ENCODE measurements around the gene FAM135A.

FAM135A gene

DNA sequence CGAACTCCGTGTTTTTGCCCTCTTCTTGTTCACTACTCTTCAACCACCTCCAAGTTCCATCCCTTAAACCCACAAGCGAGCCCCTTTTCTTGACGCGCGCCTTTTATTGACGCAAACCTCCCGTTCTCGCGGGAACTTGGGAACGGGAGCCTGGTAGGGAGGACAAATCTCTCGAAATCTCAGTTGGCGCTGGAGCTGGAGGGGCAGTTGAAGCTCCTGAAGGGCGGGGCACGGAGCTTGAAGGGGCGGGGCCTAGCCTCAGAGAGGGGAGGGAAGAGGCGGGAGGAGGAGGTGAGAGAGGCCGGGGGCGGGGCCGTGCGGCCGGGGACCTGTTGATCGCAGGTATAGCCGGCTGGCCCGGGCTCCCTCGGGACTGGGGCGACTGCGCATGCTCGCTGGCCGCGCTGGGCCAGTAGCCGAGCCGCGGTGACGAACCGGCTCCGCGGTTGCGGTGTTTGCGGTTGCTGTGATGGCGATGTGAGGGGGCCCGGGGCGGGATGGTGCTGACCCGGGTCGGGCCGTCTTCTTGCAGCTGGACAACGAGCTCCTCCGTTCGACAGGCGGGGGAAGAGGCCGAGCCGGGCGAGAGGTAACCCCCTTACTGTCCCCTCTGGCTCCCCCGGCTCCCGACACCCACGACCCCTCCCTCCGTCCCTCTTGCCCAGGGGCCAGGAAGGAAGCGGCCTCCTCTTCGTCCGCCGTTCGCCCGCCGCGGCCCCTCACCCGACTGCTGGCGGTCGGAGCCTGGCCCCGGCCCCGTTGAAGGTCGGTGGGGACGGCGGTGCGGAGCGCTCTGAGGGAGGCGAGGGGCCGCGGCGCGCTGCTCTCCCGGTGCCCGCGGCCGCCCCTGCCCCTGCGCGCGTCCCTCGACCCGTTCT is at the start of gene FAM135A:
FAM135A (plus strand) TSS at position 395 of the 878 bp plus-strand sequence. CDS start 14,835 bp downstream, outside the sequence.
- peak; percentile 99 for DNase-seq

DNA sequence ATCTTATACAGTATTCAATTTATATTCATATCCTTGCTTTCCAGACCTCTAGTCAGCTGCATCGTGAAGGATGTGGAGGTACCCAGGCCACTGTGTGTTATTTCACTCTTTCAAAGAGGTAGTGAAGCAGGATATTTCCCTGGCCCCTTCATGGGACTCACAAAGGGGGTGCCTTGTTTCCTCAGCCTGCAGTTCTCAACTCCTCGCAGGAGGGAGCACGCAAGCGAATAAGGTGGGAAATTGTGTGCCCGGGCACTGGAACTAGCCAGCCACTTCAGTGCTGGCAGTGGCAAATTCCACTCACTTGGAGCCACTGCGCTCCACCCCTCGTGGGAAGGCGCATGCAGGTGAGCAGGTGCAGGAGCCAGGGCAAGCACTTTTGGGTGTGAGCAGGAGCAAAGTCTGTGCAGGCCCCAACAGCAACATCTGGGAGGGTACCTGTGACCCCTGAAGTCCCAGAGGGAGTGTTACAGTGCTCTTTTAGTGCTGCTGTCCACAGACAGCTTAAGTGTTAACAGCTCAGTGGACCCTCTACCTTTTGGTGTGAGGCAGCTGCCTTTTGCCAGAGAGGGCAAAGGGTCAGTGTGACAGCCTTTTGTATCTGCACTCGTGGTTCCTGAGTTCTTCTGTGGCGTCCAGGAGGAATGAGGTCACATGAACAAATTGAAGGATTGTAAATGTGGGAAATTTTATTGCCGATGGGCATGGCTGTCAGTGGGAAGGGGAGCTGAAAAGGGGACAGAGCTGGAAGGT is 49.4 kb upstream of the FAM135A start:
- no peak for DNase-seq

DNA sequence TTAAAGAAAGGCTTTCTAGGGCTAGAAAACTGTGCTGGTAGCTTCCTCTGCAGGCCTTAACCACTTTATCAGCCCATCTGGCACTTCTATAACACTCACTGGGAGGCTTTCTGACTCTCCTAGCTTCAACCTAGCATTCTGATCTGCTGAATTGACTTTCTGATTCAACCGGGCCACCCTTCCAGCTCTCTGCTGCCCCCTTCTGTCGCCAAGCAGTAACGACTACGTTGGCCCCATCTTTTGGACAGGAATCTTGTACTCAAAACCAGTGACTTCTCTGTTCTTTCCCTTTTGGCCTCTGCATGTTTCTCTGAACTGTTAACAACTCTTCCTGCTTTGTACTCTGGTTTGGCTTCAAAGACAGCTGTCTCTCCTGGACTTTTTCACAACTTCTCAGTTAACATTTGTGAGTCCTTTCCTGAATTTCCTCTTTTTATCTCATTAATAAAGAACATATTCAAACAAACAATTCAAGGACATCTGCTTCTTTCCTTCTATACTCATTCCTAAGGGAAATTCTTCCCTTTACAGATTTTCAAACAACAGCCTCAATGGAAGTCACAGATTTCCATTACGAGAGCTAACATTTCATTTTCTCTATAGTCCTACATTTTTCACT is 43.9 kb upstream of the FAM135A start:
- DNase-seq = peak; percentile 74

DNA sequence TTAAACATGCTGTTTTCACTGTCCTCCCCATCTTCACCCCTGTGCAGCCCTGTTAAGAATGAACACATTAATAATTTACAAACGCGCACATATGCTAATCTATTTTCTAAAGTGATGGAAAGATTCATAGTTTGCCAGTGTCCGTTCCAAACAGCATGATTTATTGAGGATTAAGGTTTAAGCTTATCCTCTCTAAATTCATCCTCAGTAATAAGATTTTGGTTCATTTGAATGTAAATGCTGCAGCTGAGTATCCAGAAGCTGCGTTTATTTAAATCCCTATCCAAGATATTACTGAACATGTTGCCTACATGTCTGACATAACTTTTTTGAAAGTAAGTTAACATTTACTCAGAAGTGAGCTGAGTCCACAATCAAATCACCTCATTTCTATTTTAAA is 42.8 kb upstream of the FAM135A start:
- no peak for DNase-seq

DNA sequence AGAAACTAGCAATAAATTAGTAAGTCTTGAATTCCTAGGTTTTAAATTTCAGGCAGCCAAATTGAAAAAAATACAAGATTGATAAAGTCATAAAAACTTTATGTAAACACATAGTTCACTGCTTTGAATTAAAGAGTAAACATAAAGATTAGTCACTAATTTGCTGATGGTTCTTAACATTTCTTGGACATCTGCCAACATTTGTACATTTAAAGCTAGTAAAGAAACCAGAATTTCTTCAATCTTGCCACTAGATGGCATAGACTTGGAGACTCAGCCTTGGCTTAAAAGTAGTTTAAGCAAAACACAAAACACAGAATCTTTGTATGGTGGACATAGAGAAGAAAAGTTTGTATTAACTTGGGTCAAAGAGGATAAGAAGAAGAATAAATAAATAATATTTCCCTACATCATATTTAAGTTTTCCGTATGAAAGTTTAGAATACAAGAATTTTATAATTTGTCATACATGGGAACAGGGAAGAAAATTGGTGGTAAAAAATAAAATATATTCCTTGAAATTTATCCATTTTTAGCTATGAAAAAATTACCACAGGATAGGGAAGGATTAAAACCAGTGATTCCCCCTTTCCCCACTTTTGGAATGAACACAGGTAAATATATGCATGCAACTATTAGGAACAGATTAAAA is 41.7 kb upstream of the FAM135A start:
- DNase-seq = peak; percentile 42

DNA sequence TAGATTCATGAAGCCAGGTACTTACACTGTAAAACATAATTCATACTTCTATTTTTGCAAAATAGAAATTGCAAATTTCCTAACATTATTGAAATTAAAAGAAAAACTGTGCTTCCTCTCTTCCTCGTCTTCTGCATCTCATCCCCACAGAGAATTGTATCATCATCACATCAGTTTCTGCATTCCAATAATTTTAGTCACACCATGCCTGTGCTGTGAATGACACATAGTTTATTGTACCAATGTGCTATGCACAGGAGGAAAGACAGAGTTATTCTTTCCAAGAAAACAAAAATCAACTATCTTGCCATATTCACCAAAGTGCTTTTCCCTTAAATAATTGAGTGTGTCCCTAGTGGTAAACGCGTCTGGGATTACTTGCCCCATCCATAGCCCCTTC is 38.1 kb upstream of the FAM135A start:
- DNase-seq = no peak

DNA sequence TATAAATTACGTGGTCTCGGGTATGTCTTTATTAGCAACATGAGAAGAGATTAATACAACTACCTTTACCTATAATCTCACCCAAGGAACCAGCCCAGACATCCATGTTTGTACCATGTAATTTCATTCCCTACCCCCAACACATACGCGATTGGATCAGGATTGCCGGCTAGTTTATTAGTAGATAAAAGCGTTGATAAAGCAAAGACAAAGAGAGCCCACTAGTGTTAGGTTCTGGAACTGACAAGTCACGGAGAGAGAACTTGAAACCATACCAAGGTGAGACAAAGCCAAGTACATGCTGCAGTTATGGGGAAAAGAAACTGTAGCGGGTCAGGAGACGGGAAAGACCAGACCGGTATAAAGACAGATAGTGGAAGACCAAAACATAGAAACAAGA is 37.4 kb upstream of the FAM135A start:
- no peak for DNase-seq

DNA sequence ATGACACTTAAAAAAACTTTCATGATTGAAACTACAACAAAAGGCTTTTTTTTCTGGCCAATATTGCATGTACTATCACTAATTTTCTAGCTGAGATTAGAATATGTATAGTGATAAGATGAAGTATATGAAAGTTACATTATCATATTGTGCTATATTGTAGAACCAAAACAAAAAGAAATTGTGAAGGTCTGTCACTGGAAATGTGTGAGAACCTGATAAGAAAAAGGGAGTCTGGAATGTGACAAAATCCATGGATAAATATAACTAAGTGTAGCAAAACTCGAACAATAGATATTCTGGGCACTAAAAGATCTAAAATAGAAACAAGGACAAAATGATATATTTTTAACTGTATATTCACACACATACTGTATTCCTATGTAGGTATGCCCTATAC is 36.7 kb upstream of the FAM135A start:
- DNase-seq = no peak

DNA sequence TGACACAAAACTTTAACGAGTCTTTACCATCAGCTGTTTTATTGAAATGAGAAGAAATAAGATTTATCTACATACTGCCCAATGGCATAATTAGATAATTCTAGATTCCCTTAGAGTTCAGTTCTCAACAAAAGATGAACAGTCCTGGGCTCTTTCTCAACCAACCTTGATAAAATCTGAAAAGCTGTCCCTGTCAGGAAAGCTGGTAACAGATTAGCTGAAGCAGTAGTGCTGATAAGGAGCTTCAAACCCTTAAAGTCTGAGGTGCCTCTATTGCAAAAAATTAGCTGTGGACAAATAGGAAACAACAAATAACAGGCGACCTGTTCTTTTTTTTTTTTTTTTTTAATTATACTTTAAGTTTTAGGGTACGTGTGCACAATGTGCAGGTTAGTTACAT is 35.9 kb upstream of the FAM135A start:
- no peak for DNase-seq

DNA sequence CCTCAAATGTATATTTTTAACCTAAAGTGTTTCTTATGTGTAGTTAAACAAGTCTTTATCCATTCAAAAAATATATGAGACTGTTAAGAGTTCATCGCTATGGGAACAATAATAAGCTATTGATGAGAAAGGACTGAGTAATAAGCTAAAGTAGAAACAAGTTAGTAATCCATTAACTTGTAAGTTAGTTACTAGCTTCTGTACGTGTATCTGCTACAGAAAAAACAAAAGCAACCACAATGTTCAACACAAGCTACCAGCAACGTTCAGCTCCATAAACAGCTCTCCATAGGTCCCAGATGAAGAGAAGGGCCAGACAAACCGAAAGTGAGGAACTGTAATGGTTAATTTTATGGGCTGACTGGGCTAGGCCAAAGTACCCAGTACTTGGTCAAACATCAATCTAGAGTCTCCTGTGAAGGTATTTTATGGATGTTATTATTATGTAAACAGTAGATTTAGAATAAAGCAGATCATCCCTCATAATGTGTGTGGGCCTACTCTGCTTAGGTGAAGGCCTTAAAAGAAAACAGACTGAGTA is 33.8 kb upstream of the FAM135A start:
- no peak for DNase-seq

DNA sequence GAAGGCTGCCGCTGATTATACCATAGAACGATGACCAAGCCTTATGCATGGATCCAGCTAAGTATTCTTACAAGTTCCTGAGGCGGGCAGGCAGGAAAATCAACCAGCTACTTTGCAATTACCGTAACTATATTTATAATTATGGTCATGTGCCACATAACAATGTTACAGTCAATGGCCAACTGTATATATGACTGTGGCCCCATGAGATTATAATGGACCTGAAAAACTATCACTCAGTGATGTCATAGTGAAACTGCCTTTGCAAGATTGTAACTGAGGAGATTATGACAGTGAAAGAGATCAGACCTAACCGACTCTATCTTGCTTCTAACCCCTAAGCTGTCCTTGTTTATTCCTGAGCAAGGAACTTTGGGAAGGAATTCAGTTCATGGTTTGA is 33.1 kb upstream of the FAM135A start:
- peak; percentile 32 for DNase-seq

DNA sequence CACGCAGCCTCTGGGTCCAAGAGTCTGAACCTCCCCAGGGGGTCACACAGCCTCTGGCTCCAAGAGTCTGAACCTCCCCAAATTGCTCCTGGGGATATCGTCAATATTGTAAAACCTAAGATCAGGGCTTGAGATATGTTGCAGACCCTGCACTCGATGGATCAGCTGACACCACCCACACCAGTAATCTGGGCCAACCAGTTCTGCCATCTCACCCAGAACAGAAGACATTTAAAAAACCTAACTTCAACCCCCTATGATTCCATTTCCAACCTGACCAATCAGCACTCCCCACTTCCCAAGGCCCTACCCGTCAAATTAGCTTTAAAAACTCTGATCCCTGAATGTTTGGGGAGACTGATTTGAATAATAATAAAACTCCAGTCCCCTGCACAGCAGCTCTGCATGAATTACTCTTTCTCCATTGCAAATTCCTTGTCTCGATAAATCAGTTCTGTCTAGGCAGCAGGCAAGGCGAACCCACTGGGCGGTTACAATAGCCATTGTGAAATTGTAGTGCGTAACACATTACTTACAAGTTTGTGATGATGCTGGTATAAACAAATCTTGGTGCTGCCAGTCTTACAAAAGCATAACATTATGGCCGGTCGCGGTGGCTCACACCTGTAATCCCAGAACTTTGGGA is 32.4 kb upstream of the FAM135A start:
- DNase-seq = no peak

DNA sequence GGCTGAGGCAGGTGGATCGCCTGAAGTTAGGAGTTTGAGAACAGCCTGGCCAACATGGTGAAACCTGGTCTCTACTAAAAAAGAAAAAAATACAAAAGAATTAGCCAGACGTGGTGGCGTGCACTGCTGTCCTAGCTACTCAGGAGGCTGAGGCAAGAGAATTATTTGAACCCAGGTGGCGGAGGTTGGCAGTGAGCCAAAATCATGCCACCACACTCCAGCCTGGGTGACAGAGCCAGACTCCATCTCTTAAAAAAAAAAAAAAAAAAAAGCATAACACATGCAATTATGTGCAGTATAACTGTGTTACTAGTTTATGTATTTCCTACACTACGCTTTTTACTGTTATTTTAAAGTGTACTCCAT is 31.9 kb upstream of the FAM135A start:
- no peak for DNase-seq

DNA sequence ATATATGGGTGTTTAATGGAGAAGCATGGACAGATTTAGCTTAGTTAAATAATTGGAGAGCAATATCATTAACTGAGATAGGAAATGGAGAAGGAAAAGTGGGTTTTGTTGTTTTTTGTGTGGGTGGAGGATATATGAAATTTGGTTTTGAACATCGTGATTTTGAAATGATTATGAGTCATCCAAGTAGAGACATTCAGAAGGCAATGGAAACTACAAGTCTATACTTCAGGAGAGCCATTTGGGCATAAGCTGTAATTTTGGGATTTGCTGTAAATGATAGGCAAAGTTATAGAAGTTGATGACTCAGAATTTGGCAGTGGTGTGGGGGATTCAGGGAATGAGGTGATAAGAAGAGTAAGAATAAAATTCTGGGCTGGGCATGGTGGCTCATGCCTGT is 27.4 kb upstream of the FAM135A start:
- DNase-seq = no peak

DNA sequence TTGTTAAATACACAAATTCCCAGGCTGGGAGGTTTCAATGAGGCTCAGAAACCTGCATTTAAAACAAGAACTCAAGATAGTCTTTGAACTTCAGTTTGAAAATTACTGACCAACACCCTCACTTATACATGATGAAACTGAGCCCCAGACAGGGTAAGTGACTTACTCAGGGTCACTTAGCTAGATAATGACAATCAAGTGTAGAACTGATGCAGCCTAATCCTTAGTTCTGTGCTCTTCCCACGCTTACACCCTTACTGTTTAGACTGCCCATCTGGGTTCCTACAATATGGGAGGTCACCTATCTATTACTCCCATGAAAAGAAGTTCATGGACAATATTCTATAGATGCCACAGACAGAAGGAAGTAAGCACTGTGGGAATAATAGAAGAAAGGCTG is 24.5 kb upstream of the FAM135A start:
- DNase-seq = no peak

DNA sequence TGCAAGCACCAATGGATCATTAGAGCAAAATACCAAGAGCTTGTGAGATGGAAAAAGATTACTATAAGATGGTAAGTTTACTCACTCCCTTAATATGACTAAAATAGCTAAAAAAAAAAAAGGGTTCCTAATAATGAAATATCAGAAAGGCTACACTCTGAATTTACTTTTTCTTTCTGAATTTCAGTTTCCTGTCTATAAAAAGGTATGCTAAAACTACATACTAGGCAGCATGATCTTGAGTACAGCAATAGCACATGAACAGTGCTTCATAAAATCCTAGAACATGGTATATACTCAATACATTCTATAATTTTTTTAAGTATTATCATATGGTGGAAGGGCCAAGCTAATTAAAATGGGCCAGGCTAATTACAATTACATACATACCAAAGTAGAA is 24.0 kb upstream of the FAM135A start:
- no peak for DNase-seq

DNA sequence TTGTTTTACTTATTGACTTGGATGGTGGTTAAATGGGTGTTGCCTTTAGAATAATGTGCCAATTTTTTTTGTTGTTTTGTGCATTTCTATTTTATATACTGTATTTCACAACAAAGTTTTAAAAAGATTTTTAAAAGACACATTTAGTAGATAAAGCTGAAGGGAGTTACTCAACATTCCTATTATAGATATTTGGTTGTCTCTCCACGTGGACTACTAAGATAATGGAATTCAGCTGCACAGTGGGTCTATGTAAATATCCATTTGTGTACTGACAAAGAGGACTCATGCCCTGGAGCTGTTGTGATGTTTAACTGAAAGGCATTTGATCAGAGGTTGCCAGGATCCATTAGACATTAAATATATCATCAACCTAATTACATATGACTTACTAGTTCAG is 23.2 kb upstream of the FAM135A start:
- DNase-seq = no peak

DNA sequence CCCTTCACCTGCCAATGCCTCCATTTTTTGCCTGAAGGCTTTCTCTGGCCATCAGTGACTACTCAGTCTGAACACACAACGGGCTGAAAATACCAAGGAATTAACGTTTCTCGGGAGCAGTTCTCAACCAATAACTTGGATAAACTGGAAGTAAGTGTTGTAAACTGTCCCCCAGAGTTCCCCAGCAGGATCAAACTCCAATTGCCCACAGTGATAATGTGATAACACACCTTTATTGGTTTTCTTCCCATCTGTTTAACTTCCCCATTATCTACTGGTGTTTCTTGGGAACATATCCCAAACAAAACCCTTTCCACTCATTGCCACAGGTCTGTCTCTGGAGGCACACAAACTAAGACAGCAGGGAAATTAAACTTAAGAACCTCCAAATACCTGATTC is 21.8 kb upstream of the FAM135A start:
- no peak for DNase-seq

DNA sequence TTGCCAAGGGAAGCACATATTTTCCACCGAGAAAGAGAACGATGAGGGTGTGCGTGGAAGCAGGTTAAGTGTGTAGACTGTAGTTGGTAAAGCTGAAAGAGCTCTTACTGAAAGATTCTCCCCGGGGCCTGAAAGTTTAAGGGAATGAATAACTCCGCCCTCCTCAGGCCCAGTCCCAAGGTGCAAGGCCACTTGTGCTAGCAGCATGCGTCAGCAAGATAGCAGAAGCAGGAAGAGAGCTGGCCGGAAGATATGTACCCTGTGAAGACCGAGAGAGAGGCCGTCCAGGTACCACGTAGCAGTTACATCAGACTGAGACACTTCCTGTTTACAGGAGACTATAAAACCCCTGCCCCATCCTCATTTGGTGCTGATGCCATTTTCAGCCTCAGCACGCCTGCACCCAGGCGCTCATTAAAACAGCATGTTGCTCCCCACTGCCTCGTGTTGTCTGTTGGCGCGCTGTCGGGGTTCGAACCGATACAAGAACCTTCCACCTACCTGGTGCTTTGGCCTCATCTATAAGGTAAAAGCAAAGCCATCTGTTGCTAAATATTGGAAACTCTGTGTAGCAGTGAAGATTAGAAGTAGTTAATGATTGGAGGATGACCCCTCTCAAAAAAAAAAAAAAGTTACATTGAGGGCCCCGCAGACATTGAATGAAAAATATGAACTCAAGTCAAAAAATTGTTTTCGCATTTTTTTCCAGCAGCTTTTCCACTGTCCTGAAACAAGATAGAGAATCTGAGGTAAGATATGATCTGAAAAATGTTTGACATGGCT is 18.6 kb upstream of the FAM135A start:
- DNase-seq = no peak

DNA sequence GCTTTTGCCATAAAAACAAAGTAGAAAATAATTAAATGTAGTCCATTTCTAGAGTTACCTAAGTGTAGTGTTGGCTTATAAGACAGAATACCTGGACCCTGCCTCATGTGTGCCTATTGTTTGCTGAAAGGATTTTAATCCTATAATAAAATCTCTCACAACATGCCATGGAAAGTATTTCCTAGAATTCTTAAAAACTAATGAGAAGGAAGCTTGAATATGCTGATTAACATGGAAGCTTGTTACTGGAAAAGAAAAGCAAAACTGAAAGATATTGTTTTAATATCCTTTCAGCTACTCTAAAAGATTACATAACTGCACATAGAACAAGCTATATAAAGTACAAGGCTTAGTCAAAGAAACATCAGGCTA is 18.0 kb upstream of the FAM135A start:
- DNase-seq = no peak

DNA sequence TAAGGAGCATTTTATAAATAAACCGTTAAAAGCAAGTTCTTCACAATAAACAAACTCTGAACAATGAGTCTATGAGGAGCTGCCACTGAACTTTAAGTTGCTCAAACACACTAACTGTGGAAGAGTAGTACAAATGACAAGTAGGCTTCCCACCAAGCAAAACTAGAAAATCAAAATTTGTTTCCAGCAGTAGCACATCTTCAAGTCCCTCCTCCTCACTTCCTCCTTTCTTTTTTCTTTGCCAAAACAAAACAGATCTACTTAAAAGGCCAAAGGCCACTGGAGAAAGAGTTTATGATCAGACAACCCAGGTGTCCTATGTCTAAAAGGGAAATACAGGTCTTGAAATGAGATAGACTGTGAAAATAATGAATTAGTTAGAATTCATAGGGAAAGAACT is 17.1 kb upstream of the FAM135A start:
- no peak for DNase-seq
